Mucosa of descending colon (tissue), 3 donors: ENCODE measurements around the gene TENM4. TPM values are rescaled to one million over a fixed set of nuclear protein-coding genes. Genes with fewer than 3 reads are reported as not detected.

Experiments
- ATAC-seq: fragments of 200-7000 bp; cut with Tn5 transposase; one replicate; pipeline ENCODE4 v1.9.1; 2020; ENCODE audit warnings: mild to moderate bottlenecking, moderate library complexity
- DNase-seq, 3 donors: peaks; one replicate each; pipeline ENCODE4 v3.0.0-alpha.2; 2020
- H3K36me3 ChIP-seq: fragments of 200-600 bp; one replicate; pipeline ENCODE4 v1.8.0; 2021; ENCODE audit warnings: low read depth, mild to moderate bottlenecking
- H3K4me1 ChIP-seq: fragments of 200-600 bp; one replicate; pipeline ENCODE4 v1.8.0; 2021; ENCODE audit warnings: low read depth, mild to moderate bottlenecking
- H3K4me3 ChIP-seq: fragments of 200-600 bp; one replicate; pipeline ENCODE4 v1.8.0; 2021; ENCODE audit warnings: mild to moderate bottlenecking
- H3K9me3 ChIP-seq: fragments of 200-600 bp; one replicate; pipeline ENCODE4 v1.8.0; 2021; ENCODE audit warnings: mild to moderate bottlenecking
- intact Hi-C, 2 donors: fragments of 100-400 bp; cut with DNase I in 1 of 2; cut with micrococcal nuclease in 1 of 2; formaldehyde crosslinking; loops; one replicate each; pipeline versions ENCODE4 v1.11.0 to v1.11.1; 2022; cut with DNase I, micrococcal nuclease
- total RNA-seq, 3 donors: library from RNA; stranded (reverse); fragmentation: NEBNext Ultra II Directional in 2 of 3; extraction: Animal tissue kit (Norgen Biotek cat#: 25700) in 2 of 3; gene quantifications; one replicate each; pipeline versions ENCODE4 v1.2.1 to v1.2.4, GENCODE V29; 2021 to 2023
- TF ChIP-seq, protein P1 (sequence below): fragments of 200-600 bp; IDR thresholded peaks from one replicate; pipeline ENCODE4 v1.8.0; 2022; ENCODE audit warnings: antibody characterized with exemption, mild to moderate bottlenecking
- donor health status: DM: no; HTN: no; CAD: no; lungs with moderate emphysema.
- donor health status: DM: no; HTN: no; CAD: no.
- donor health status: DM: no; HTN: yes; CAD: no.

TENM4 gene
- total RNA-seq, 3 donors from 2014 or later, result 0.70 to 1.6 (median 1.2) TPM

- ATAC-seq, result no peak
- no peaks in the 10 kb centered on the region for H3K36me3 ChIP-seq
- no peaks in the 10 kb centered on the region for H3K4me1 ChIP-seq
- H3K9me3 ChIP-seq, result no peaks in the 10 kb centered on the region
- no peak for DNase-seq
- TF ChIP-seq, protein P1, sequence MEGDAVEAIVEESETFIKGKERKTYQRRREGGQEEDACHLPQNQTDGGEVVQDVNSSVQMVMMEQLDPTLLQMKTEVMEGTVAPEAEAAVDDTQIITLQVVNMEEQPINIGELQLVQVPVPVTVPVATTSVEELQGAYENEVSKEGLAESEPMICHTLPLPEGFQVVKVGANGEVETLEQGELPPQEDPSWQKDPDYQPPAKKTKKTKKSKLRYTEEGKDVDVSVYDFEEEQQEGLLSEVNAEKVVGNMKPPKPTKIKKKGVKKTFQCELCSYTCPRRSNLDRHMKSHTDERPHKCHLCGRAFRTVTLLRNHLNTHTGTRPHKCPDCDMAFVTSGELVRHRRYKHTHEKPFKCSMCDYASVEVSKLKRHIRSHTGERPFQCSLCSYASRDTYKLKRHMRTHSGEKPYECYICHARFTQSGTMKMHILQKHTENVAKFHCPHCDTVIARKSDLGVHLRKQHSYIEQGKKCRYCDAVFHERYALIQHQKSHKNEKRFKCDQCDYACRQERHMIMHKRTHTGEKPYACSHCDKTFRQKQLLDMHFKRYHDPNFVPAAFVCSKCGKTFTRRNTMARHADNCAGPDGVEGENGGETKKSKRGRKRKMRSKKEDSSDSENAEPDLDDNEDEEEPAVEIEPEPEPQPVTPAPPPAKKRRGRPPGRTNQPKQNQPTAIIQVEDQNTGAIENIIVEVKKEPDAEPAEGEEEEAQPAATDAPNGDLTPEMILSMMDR, result no peak
- no peak overlapping the region for H3K4me3 ChIP-seq
- intact Hi-C loops, result no loop called here
These were observed 36.5 kb downstream of the TENM4 start for GRCh38 chr11:79404325-79404724.

DNA sequence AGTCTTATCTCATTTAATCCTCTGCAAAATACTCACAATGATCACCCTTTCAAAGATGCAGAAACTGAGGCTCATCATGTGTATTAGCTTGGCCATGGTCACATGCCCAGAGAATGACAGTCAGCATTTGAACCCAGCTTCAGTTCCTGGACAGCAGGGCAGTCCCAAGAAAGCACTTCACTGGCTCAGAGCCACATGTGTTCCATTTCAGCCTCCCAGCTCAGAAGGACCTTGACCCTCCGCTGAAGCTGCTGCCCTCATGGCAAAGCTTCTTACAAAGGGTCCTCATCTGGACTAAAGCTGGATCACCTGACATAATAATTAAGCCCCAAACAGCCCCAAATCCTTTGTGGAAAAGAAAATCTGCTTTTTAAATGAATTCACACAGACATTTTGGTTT, 37.0 kb downstream of the TENM4 start:
- intact Hi-C loops, result no loop called here
- H3K36me3 ChIP-seq, result no peaks in the 10 kb centered on the region
- no peak for DNase-seq
- no peaks in the 10 kb centered on the region for H3K9me3 ChIP-seq
- TF ChIP-seq, protein P1, result no peak
- no peaks in the 10 kb centered on the region for H3K4me1 ChIP-seq
- ATAC-seq, result no peak
- H3K4me3 ChIP-seq, result no peak overlapping the region

DNA sequence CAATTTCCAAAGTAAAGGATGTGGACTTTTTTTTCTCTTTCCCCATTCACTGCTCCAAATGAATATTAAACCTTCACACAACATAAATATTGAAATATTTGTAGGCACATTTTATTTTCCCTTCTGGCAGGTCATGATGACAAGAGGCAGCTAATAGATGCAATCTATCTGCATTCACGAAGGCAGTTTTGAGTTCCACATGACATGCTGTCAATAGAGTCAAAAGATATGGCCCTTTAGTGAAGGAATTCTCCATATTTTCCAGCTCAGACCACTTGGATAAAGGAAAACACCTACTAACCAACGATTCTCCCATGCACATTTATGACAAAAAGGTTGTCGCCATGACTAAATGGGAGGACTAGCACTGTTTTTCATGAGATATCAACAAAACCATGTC, 37.9 kb downstream of the TENM4 start:
- no peaks in the 10 kb centered on the region for H3K9me3 ChIP-seq
- no peaks in the 10 kb centered on the region for H3K36me3 ChIP-seq
- no peak overlapping the region for H3K4me3 ChIP-seq
- H3K4me1 ChIP-seq, result no peaks in the 10 kb centered on the region
- TF ChIP-seq, protein P1, result no peak
- DNase-seq (no peak), ATAC-seq (no peak)
- intact Hi-C loops, result no loop called here

GRCh38 chr11:79400717-79401330, 40.0 kb downstream of the TENM4 start:
- no peaks in the 10 kb centered on the region for H3K36me3 ChIP-seq
- TF ChIP-seq, protein P1, result peak; percentile 26
- H3K9me3 ChIP-seq, result no peaks in the 10 kb centered on the region
- H3K4me3 ChIP-seq, result no peak overlapping the region
- H3K4me1 ChIP-seq, result no peaks in the 10 kb centered on the region
- intact Hi-C loops, result no loop called here
- ATAC-seq (peak; percentile 85), DNase-seq (peak in 2 of 3 donors; percentile 54 to 64)

GRCh38 chr11:79400206-79400605, 40.6 kb downstream of the TENM4 start:
- intact Hi-C loops, result no loop called here

More at GRCh38 chr11:79400206-79400605, 40.6 kb downstream of the TENM4 start:
- ATAC-seq (no peak), DNase-seq (no peak)
- Histone ChIP-seq H3K9me3 (no peaks in the 10 kb centered on the region), H3K4me1 (no peaks in the 10 kb centered on the region), H3K4me3 (no peak overlapping the region), H3K36me3 (no peaks in the 10 kb centered on the region)
- TF ChIP-seq, protein P1, result no peak
